DMS153 (cell line): ENCODE results near the gene CXCL10.

ENCODE experiments used
- DNase-seq: peaks from one replicate; lab custom pipeline; 2025; lab: John Stamatoyannopoulos, UW

CXCL10 gene

GRCh38 chr4:75992462-75992861, 30.8 kb downstream of the CXCL10 start:
- no peak for DNase-seq

- no peak for DNase-seq
Measured at GRCh38 chr4:75989846-75990528, 33.3 kb downstream of the CXCL10 start.

DNA sequence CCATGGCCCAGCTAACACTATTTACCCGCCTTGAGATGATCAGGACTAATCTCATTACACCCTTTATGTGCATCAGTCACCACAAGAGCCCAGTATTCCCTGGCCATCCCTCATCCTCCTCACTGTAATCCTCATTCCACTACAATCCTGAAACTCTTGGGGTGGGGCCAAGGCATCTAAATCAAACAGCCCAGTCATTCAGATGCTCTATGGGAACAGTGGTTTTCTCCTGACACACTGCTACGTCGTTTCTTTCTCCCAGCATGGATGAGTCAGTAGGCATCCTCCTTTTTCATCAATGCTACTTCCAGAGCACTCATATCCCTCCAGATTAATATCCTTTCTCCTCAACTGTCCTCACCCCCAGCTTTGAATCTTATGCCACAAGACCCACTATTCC, 38.2 kb downstream of the CXCL10 start:
- no peak for DNase-seq

- no peak for DNase-seq
Measured at GRCh38 chr4:75980576-75980975, 42.7 kb downstream of the CXCL10 start.

GRCh38 chr4:75976177-75976576, 47.1 kb downstream of the CXCL10 start:
- no peak for DNase-seq

DNA sequence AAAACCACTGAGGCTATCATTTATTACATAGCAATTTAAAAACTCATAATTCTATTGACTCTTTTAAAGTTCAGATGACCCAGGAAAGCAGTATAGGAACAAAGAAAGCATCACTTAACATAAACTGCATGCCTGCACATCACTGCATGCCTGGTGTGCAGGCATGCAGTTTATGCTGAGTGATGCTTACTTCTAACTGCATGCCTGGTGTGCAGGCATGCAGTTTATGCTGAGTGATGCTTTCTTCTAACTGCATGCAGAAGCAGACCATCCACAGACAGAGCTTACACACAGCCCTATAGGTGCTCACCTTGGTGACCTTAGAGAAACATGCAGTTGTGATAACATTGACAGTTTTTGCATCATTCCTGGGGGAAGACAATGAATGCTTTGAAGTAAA, 49.5 kb downstream of the CXCL10 start:
- DNase-seq = no peak
